Measurements from ENCODE around the gene DOCK2. TPM values are rescaled to one million over a fixed set of nuclear protein-coding genes. Genes with fewer than 3 reads are reported as not detected.

DOCK2 gene
- total and polyA plus RNA-seq, 12 donors = 3.3 to 59.5 (median 21.0) TPM

DNA sequence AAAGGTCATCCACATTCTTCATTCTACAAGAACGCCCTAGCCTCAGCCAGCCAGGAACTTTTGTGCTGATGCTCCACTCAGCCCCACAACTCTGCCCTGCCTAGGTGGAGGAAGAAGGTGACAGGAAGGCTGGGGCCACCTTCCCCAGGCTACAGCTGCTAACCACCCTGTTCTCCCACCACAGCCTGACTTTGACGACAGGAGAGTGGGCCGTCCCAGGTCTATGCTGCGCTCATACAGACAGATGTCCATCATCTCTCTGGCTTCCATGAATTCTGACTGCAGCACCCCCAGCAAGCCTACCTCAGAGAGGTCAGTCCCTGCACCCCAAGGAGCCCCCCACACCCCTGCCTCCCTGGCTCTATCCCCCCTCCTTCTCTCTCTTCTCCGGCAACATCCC lies 440.5 kb downstream of the DOCK2 start:
- intact Hi-C loops (cut with DNase I) = no loop called here
- no peaks in the 10 kb centered on the region for H3K27me3 ChIP-seq
- no peaks in the 10 kb centered on the region for H3K36me3 ChIP-seq (replicated peaks in 1 of 2)
- H3K27ac ChIP-seq = no peak overlapping the region
- TF ChIP-seq POLR2A (IDR thresholded peaks at IDR 0.05) = no peak
- TF ChIP-seq, protein P1, sequence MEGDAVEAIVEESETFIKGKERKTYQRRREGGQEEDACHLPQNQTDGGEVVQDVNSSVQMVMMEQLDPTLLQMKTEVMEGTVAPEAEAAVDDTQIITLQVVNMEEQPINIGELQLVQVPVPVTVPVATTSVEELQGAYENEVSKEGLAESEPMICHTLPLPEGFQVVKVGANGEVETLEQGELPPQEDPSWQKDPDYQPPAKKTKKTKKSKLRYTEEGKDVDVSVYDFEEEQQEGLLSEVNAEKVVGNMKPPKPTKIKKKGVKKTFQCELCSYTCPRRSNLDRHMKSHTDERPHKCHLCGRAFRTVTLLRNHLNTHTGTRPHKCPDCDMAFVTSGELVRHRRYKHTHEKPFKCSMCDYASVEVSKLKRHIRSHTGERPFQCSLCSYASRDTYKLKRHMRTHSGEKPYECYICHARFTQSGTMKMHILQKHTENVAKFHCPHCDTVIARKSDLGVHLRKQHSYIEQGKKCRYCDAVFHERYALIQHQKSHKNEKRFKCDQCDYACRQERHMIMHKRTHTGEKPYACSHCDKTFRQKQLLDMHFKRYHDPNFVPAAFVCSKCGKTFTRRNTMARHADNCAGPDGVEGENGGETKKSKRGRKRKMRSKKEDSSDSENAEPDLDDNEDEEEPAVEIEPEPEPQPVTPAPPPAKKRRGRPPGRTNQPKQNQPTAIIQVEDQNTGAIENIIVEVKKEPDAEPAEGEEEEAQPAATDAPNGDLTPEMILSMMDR (IDR thresholded peaks at IDR 0.05) = no peak
- H3K4me1 ChIP-seq (replicated peaks in 1 of 2) = no peaks in the 10 kb centered on the region
- no peak overlapping the region for H3K4me3 ChIP-seq
- peak in 1 of 7 donors; percentile 10 for DNase-seq
- whole genome bisulfite sequencing, 4 donors = 84 to 92% (median 89%) methylated on average over 5 of the region's 5 CpGs
- no peaks in the 10 kb centered on the region for H3K9me3 ChIP-seq (replicated peaks in 1 of 3)

DNA sequence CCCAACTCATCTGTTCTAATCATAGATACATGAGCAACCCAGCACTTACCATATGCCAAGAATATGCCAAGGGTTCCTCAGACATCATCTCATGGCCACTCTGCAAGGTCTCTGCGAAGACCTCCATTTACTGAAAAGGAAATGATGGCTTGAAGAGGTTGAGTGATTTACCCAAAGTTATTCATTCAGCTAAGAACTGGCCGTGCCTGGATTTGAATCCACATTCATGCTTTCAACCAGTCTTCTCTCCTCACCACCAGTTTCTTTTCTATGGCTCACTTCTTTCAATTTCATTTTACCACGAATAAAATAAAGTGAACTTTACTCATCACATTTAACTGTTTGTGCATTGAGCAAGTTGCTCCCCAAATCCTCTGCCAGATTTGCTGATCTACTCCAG lies 441.4 kb downstream of the DOCK2 start:
- H3K4me1 ChIP-seq (replicated peaks in 1 of 2) = no peaks in the 10 kb centered on the region
- peak in 1 of 7 donors; percentile 14 for DNase-seq
- H3K27me3 ChIP-seq = no peaks in the 10 kb centered on the region
- WGBS, 4 donors = 70 to 79% (median 76%) methylated on average over 3 of the region's 3 CpGs
- intact Hi-C loops (cut with DNase I) = no loop called here
- H3K4me3 ChIP-seq = no peak overlapping the region
- no peak overlapping the region for H3K27ac ChIP-seq
- no peak for TF ChIP-seq POLR2A (IDR thresholded peaks at IDR 0.05)
- TF ChIP-seq, protein P1 (IDR thresholded peaks at IDR 0.05) = no peak
- no peaks in the 10 kb centered on the region for H3K9me3 ChIP-seq (replicated peaks in 1 of 3)
- H3K36me3 ChIP-seq (replicated peaks in 1 of 2) = no peaks in the 10 kb centered on the region

GRCh38 chr5:170078931-170079330 lies 441.9 kb downstream of the DOCK2 start:
- Histone ChIP-seq H3K27ac (no peak overlapping the region), H3K4me3 (no peak overlapping the region), H3K27me3 (no peaks in the 10 kb centered on the region), H3K9me3 (replicated peaks in 1 of 3) (no peaks in the 10 kb centered on the region), H3K4me1 (replicated peaks in 1 of 2) (no peaks in the 10 kb centered on the region), H3K36me3 (replicated peaks in 1 of 2) (no peaks in the 10 kb centered on the region)
- DNase-seq = peak in 1 of 7 donors; percentile 25
- 85 to 93% (median 89%) methylated on average over 13 of the region's 13 CpGs for WGBS, 4 donors
- TF ChIP-seq, protein P1 (IDR thresholded peaks at IDR 0.05) = no peak
- TF ChIP-seq POLR2A (IDR thresholded peaks at IDR 0.05) = no peak
- intact Hi-C loops (cut with DNase I) = no loop called here

DNA sequence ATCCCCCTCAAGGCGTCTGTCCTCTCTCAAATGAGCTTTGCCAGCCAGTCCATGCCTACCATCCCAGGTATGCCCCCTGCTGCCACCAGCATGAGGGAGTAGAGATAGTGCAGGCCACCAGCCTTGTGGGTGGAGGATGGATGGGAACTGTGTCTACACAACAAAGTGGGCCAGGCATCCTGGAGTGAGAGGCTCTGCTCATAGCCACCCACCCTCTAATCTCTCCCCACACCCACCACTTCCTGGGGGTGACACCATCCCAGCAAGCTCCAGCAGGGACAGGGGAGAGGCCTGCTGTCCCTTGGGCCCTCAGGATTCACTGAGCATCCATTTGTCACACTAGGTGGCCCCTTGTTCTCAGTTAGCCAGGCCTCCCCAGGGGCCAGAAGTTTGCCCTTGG lies 443.1 kb downstream of the DOCK2 start:
- TF ChIP-seq, protein P1 (IDR thresholded peaks at IDR 0.05) = no peak
- no peak for TF ChIP-seq POLR2A (IDR thresholded peaks at IDR 0.05)
- intact Hi-C loops (cut with DNase I) = no loop called here
- WGBS, 4 donors = 97 to 100% (median 100%) methylated on average over 1 of the region's 1 CpG; no CpG with 5 or more reads in 1 of the 4 donors

More for the DNA sequence above, 443.1 kb downstream of the DOCK2 start:
- DNase-seq = peak in 1 of 7 donors; percentile 24
- Histone ChIP-seq H3K27me3 (no peaks in the 10 kb centered on the region), H3K4me1 (replicated peaks in 1 of 2) (no peaks in the 10 kb centered on the region), H3K9me3 (replicated peaks in 1 of 3) (no peaks in the 10 kb centered on the region), H3K4me3 (no peak overlapping the region), H3K27ac (no peak overlapping the region), H3K36me3 (replicated peaks in 1 of 2) (no peaks in the 10 kb centered on the region)

All from adrenal gland (tissue), 12 donors.